H54 (cell line): ENCODE measurements around the gene SH2D3A.
"Not testable (repeated sequence)": the region's sequence is repeated elsewhere in the genome, so short reads cannot be mapped to it uniquely, and the experiment has no call there.

Source experiments
- DNase-seq: peaks from one replicate; pipeline ENCODE4 v3.0.0; 2011; ENCODE audit warnings: low spot score, mixed read lengths; ENCODE audit not compliant: insufficient read length
- FAIRE-seq: peaks from 3 replicates; lab custom pipeline; 2011; peaks lifted over from hg19 to GRCh38; lab: Jason Lieb, UNC
- POLR2A ChIP-seq: IDR thresholded peaks from 2 replicates; pipeline ENCODE4 v1.6.1; 2011; ENCODE audit warnings: low read depth, mild to moderate bottlenecking, low read length

The SH2D3A gene

DNA sequence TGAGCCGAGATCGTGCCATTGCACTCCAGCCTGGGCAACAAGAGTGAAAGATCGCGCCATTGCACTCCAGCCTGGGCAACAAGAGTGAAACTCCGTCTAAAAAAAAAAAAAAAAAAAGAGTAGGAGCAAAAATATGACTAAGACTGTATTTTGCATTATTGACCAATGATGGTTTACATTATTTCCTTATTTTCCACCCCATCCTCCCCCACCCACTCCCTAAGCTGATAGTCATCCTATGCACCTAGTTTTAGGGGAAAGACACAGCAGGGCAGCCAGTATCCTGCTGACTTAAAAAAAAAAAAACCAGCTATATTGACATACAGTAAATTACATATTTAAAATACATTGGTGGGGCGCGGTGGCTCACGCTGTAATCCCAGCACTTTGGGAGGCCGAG, 30.4 kb upstream of the SH2D3A start:
- FAIRE-seq = no peak
- no peak for DNase-seq
- no peak for TF ChIP-seq POLR2A

DNA sequence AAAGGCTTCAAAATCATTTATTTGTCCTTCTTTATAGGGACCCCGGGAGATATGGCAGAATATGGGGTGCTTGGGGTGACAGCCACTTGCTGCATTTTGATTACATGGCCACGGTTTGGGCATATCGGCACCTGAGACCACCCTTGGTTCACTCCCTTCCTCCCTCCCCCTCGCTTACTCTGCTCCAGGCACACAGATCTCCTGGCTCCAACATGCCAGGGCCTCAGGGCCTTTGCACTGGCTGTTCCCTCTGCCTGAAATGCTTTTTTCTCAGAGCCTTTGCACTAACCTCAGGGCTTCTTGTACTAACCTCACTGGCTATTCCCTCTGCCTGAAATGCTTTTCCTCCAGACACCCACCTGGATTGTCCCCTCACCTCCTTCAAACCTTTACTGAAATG, 29.0 kb upstream of the SH2D3A start:
- FAIRE-seq = no peak
- no peak for TF ChIP-seq POLR2A

DNA sequence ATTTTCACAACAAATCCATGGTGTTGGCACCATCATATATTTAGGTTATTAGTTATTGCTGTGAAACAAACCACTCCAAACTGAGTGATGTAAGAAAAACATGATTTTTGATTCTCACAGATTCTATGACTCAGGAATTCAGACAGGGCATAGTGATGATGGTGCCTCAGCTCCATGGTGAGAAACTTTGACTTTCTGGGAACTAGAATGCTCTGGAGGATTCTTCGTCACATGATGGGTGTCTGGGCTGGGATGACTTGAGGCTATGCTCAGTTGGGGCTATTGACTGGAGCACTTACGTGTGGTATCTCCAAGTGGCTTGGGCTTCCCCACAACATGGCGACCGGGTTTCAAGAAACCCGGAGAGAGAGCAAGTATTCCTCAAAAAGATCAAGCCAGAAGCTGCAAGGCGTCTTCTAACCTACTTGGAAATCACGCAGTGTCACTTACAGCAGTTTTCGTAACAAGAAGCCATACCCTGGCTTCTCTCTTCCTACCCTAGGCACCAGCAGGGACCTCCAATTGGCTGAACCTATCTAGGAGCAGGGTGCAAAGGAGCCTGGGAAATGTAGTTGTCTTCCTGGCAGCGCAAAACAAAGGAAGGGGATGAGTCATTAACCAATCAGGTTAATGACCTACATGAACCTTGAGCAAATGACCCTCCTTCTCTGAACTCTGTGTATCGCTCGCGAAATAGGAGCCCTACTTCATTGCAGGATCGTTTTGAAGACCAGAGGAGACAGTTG, 27.6 kb upstream of the SH2D3A start:
- FAIRE-seq = no peak
- no peak for DNase-seq
- no peak for TF ChIP-seq POLR2A

More for the DNA sequence above, 29.0 kb upstream of the SH2D3A start:
- no peak for DNase-seq

DNA sequence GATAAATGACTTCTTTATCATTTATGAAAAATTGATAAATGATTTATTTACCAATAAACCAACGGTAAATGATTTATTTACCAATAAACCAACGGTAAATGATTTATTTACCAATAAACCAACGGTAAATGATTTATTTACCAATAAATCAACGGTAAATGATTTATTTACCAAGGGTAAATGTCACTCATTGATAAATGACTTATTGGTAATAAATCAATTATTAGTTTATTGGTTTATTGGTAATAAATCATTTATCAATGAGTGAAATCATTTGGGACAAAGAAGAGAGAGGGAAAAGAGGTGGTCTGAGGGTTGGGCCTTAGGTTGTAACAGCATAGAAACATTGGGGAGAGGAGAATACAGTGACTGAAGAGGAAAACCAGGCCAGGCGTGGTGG, 26.7 kb upstream of the SH2D3A start:
- TF ChIP-seq POLR2A = no peak
- FAIRE-seq = no peak

DNA sequence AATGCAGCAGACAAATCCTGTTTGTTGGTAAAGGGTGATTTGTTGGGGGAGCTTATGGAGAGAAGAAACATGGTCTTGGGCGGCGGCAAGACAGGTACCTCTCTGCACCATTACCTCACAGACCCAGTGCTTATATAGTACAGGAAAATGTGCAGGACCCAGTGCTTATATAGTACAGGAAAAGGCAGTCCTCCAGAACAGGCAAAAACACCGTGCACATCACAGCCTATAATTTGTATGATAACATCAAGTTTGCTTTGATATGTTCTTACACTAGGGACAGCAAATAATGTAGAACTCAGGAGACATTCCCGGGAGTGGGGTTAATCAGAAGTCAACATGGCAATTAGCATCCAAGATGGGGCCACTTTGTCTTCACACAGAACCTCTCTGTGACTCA, 26.2 kb upstream of the SH2D3A start:
- no peak for DNase-seq
- no peak for TF ChIP-seq POLR2A
- no peak for FAIRE-seq

More for the DNA sequence above, 26.7 kb upstream of the SH2D3A start:
- DNase-seq = no peak

DNA sequence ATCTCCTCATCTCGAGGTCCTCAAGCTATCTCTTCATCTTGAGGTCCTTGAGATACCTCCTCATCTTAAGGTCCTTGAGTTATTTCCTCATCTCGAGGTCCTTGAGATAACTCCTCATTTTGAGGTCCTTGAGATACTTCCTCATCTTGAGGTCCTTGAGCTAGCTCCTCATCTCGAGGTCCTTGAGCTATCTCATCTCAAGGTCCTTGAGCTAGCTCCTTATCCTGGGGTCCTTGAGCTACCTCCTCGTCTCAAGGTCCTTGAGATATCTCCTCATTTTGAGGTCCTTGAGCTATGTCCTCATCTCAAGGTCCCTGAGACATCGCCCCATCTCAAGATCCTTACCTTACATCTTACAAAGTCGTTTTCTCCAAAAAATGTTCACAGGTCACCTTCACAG, 24.0 kb upstream of the SH2D3A start:
- no peak for FAIRE-seq
- DNase-seq = no peak
- no peak for TF ChIP-seq POLR2A

GRCh38 chr19:6790194-6791128, 23.2 kb upstream of the SH2D3A start:
- FAIRE-seq (no peak), DNase-seq (no peak)
- TF ChIP-seq POLR2A = no peak

DNA sequence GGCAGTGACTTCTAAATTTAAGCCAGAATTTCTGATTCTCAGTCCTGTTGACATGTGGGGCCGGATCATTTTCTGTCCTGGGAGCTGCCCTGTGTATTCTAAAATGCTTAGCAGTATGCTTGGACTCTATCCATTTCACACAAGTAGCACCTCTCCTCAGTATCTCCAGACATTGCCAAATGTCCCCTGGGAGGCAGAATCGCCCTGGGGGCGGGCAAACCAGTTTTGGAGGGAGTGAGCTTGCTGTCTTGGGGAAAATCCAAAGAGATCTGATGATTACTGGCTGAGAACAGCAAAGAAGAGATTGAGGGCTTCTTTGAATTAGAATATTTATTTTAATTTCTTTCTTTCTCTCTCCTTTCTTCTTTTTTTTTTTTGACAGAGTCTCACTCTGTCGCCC, 21.7 kb upstream of the SH2D3A start:
- DNase-seq = no peak
- FAIRE-seq = no peak
- TF ChIP-seq POLR2A = no peak

DNA sequence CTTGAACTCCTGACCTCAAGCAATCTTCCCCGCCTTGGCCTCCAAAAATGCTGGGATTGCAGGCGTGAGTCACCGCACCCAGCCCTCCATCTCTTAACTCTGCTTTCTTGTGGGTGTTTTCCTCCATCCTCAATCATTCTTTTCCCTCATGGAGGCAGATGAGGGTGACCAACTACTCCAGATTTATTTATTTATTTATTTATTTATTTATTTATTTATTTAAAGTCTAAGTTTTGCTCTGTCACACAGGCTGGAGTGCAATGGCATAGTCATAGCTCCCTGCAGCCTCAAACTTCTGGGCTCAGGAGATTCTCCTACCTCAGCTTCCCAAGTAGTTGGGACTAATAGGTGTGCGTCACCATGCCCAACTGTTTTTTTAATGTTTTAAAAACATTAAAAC, 20.2 kb upstream of the SH2D3A start:
- DNase-seq = no peak
- no peak for TF ChIP-seq POLR2A
- no peak for FAIRE-seq

DNA sequence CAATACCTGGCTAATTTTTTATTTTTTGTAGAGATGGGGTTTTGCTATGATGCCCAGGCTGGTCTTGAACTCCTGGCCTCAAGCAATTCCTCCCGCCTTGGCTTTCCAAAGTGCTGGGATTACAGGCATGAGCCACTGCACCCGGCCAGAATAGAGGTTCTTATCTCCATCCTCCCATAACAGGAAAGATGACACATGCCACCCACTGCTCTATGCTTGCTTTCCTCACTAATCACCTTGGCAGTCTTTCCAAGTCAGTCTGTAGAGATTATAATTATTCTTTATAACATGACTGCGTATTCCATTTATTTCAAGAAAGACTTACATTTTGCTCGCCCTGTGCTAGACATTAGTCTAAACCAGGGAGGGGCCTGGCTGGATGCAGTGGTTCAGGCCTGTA, 12.0 kb upstream of the SH2D3A start:
- no peak for FAIRE-seq
- peak; percentile 48 for DNase-seq
- TF ChIP-seq POLR2A = no peak

GRCh38 chr19:6778386-6778785, 11.2 kb upstream of the SH2D3A start:
- FAIRE-seq (no peak), DNase-seq (no peak)
- TF ChIP-seq POLR2A = no peak

- no peak for FAIRE-seq
- TF ChIP-seq POLR2A = no peak
- DNase-seq = no peak
These were observed 10.2 kb upstream of the SH2D3A start for GRCh38 chr19:6777434-6777833.

- TF ChIP-seq POLR2A = no peak
- DNase-seq (no peak), FAIRE-seq (no peak)
These were observed 9.8 kb upstream of the SH2D3A start for GRCh38 chr19:6776999-6777398.

GRCh38 chr19:6776045-6776444, 8.8 kb upstream of the SH2D3A start:
- not testable (repeated sequence) for DNase-seq, FAIRE-seq
